OCI-LY7 (cell line): Measurements from ENCODE around the gene PDS5B. TPM values are rescaled to one million over a fixed set of nuclear protein-coding genes. Genes with fewer than 3 reads are reported as not detected.

Source experiments
- BruUV-seq: library from RNA; stranded (reverse); fragments of 400-500 nt; replicated peaks from 2 replicates; lab custom pipeline; 2021; lab: Mats Ljungman, UMichigan
- CTCF ChIA-PET: fragments of 300-600 bp; sonication (Branson Sonifier 250); formaldehyde crosslinking; loops from one replicate; lab custom pipeline; 2022; ENCODE audit warnings: antibody characterized with exemption; ENCODE audit not compliant: unreplicated experiment; lab: Charles Lee
- POLR2A ChIA-PET: fragments of 300-600 bp; sonication (Branson Sonifier 250); formaldehyde crosslinking; loops from one replicate; lab custom pipeline; 2022; ENCODE audit warnings: antibody characterized with exemption; lab: Charles Lee
- DNase-seq: peaks from one replicate; pipeline ENCODE4 v3.0.0-alpha.2; 2015; ENCODE audit warnings: low spot score
- H2AFZ ChIP-seq: fragments of 200-600 bp; sonication (generic), shearing (Covaris generic); 2 replicates; pipeline ENCODE4 v1.6.1; 2014; ENCODE audit warnings: mild to moderate bottlenecking, antibody characterized with exemption, low read length, moderate library complexity
- H3K27ac ChIP-seq: fragments of 200-600 bp; sonication (generic); 2 replicates; pipeline ENCODE4 v1.5.1; 2014; ENCODE audit warnings: mixed run types, low read depth, mild to moderate bottlenecking, moderate library complexity, low read length, inconsistent platforms; ENCODE audit not compliant: poor library complexity, severe bottlenecking
- H3K36me3 ChIP-seq: fragments of 200-600 bp; sonication (generic); 2 replicates; pipeline ENCODE4 v1.6.1; 2014; ENCODE audit warnings: mild to moderate bottlenecking, antibody characterized with exemption, low read length, moderate library complexity, mixed read lengths; ENCODE audit not compliant: insufficient read depth
- H3K4me1 ChIP-seq: fragments of 200-600 bp; sonication (generic); 2 replicates; pipeline ENCODE4 v1.5.1; 2014; ENCODE audit warnings: mild to moderate bottlenecking, low read length; ENCODE audit not compliant: insufficient read depth, poor library complexity, severe bottlenecking
- H3K4me2 ChIP-seq: fragments of 200-600 bp; sonication (generic); 2 replicates; pipeline ENCODE4 v1.6.1; 2014; ENCODE audit warnings: mild to moderate bottlenecking, low read length
- H3K4me3 ChIP-seq: fragments of 200-600 bp; sonication (generic); 2 replicates; pipeline ENCODE4 v1.5.1; 2014; ENCODE audit warnings: mild to moderate bottlenecking, low read depth, low read length; ENCODE audit not compliant: poor library complexity, severe bottlenecking
- H3K79me2 ChIP-seq: fragments of 200-600 bp; sonication (generic); 2 replicates; pipeline ENCODE4 v1.6.1; 2016; ENCODE audit warnings: low read depth, mild to moderate bottlenecking, low read length, moderate library complexity, mixed read lengths; ENCODE audit not compliant: insufficient read depth
- H3K9me2 ChIP-seq: fragments of 200-600 bp; sonication (generic); 2 replicates; pipeline ENCODE4 v1.6.1; 2016; ENCODE audit warnings: mild to moderate bottlenecking, low read length, mixed read lengths; ENCODE audit not compliant: insufficient read depth
- H3K9me3 ChIP-seq: fragments of 200-600 bp; sonication (generic); 2 replicates; pipeline ENCODE4 v1.6.1; 2014; ENCODE audit warnings: mild to moderate bottlenecking, mixed run types, low read length, mixed read lengths
- H4K20me1 ChIP-seq: fragments of 200-600 bp; sonication (generic); 2 replicates; pipeline ENCODE4 v1.6.1; 2014; ENCODE audit warnings: mild to moderate bottlenecking, antibody characterized with exemption, low read length, moderate library complexity, mixed read lengths; ENCODE audit not compliant: insufficient read depth
- EZH2phosphoT487 ChIP-seq: fragments of 200-600 bp; sonication (generic); IDR thresholded peaks from 2 replicates; pipeline ENCODE4 v1.6.1; 2018; ENCODE audit warnings: low read depth, borderline replicate concordance, mild to moderate bottlenecking, mixed run types, antibody characterized with exemption, low read length, moderate library complexity, mixed read lengths
- intact Hi-C: fragments of 100-400 bp; cut with micrococcal nuclease; formaldehyde crosslinking; loops from one replicate; pipeline ENCODE4 v1.10.0; 2022; ENCODE audit not compliant: unreplicated experiment
- total RNA-seq, 2 experiments: library from RNA; depleted of rRNA in 1 of 2; stranded (reverse); fragments of >200 nt in 1 of 2; shearing (Covaris generic) in 1 of 2; gene quantifications; 2 replicates each; pipeline ENCODE4 v1.2.3, GENCODE V29; 2014 to 2022
- TF ChIP-seq, protein P1 (sequence below): fragments of 200-600 bp; sonication (generic); conservative IDR thresholded peaks from 2 replicates; pipeline ENCODE4 v1.5.1; 2014; ENCODE audit warnings: mild to moderate bottlenecking, antibody characterized with exemption, low read length, moderate library complexity, mixed read lengths

The PDS5B gene
- total RNA-seq, 2 experiments from 2014 or later, result 34.1 to 70.4 TPM

DNA sequence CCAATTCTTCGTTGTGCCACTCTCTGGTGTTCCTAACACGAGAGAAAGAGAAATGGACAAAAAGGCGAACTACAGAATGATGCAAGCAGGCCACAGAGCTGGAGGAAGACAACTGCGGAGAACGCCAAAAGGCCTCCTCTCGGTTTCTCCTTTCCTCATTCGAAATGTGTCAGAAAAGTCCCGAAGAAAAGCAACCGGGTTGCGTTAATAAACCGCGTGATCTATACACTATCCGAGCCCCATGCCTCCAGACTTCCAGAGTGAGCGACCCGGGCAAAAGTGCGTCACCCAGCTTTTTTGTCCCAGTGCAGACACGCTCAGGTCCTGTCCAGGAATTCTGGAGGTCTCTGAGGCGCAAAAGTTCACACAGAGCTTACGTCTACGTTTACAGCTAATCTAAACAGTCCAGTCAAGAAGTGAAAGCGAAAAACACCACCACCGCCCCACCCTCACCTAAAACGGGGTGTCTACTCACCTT is 48.1 kb upstream of the PDS5B start:
- peak overlapping the region; percentile 98 for H2AFZ ChIP-seq
- DNase-seq, result no peak
- CTCF ChIA-PET, result no interaction called here
- H3K9me2 ChIP-seq, result no peaks in the 10 kb centered on the region
- H3K4me1 ChIP-seq, result peaks cover 11% of the 10 kb centered on the region
- H3K27ac ChIP-seq, result peak overlapping the region; percentile 54
- intact Hi-C loops, result loop anchor here (2.0 to 5.0 kb wide), 3 partner anchors 44 to 223 kb away; partner anchors contain the start of genes BRCA2 and ZAR1L
- peaks cover 5% of the 10 kb centered on the region; the same call in 1 of the 2 replicates for H3K9me3 ChIP-seq
- no peaks in the 10 kb centered on the region for H4K20me1 ChIP-seq
- peaks cover 39% of the 10 kb centered on the region for H3K79me2 ChIP-seq
- BruUV-seq, result TSS peak; percentile 76
- TF ChIP-seq, protein P1, sequence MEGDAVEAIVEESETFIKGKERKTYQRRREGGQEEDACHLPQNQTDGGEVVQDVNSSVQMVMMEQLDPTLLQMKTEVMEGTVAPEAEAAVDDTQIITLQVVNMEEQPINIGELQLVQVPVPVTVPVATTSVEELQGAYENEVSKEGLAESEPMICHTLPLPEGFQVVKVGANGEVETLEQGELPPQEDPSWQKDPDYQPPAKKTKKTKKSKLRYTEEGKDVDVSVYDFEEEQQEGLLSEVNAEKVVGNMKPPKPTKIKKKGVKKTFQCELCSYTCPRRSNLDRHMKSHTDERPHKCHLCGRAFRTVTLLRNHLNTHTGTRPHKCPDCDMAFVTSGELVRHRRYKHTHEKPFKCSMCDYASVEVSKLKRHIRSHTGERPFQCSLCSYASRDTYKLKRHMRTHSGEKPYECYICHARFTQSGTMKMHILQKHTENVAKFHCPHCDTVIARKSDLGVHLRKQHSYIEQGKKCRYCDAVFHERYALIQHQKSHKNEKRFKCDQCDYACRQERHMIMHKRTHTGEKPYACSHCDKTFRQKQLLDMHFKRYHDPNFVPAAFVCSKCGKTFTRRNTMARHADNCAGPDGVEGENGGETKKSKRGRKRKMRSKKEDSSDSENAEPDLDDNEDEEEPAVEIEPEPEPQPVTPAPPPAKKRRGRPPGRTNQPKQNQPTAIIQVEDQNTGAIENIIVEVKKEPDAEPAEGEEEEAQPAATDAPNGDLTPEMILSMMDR, result no peak
- TF ChIP-seq EZH2phosphoT487, result no peak
- peaks cover 32% of the 10 kb centered on the region for H3K36me3 ChIP-seq
- H3K4me2 ChIP-seq, result peak overlapping the region; percentile 82
- peak overlapping the region; percentile 83 for H3K4me3 ChIP-seq
- POLR2A ChIA-PET, result interaction anchor here (0.9 to 1.3 kb wide), 3 partner anchors 43 to 1802 kb away, joined by 3 to 6 read pairs (median 5); no protein-coding TSS in a partner anchor

- TF ChIP-seq EZH2phosphoT487, result no peak
- TF ChIP-seq, protein P1, result peak; percentile 57
- peak within 1 kb of the TSS; percentile 54 for H3K27ac ChIP-seq
- H3K9me2 ChIP-seq, result no peaks in the 10 kb centered on the region
- intact Hi-C loops, result loop anchor here (2.0 to 5.0 kb wide), 3 partner anchors 44 to 224 kb away; partner anchors contain the start of genes BRCA2 and ZAR1L
- POLR2A ChIA-PET, result interaction anchor here (0.5 to 1.3 kb wide), 8 partner anchors 8 to 1802 kb away, joined by 3 to 7 read pairs (median 4); no protein-coding TSS in a partner anchor
- peak within 1 kb of the TSS; percentile 82 for H3K4me2 ChIP-seq
- CTCF ChIA-PET, result no interaction called here
- peaks cover 11% of the 10 kb centered on the region for H3K4me1 ChIP-seq
- peaks cover 35% of the 10 kb centered on the region for H3K79me2 ChIP-seq
- H2AFZ ChIP-seq, result peak within 1 kb of the TSS; percentile 98
- H3K36me3 ChIP-seq, result peaks cover 27% of the 10 kb centered on the region
- H3K4me3 ChIP-seq, result peak within 1 kb of the TSS; percentile 83
- no TSS peak for BruUV-seq
- H3K9me3 ChIP-seq, result peaks cover 5% of the 10 kb centered on the region; the same call in 1 of the 2 replicates
- no peaks in the 10 kb centered on the region for H4K20me1 ChIP-seq
- peak; percentile 95 for DNase-seq
Observed at GRCh38 chr13:32538621-32539246, 47.5 kb upstream of the PDS5B start, which contains the start of gene N4BP2L2. N4BP2L2 (minus strand) TSS chr13:32538795; CDS start chr13:32537027, 1,768 bp downstream.
